Neuronal stem cell (in vitro differentiated cells): ENCODE data around the gene STXBP6.

Experiments used
- DNase-seq: peaks from one replicate; pipeline ENCODE4 v3.0.0-alpha.2; 2013; ENCODE audit warnings: low spot score
- H2AFZ ChIP-seq: one replicate; pipeline ENCODE4 v1.6.1; 2013; ENCODE audit warnings: mild to moderate bottlenecking, low read length, inconsistent platforms
- H2AK5ac ChIP-seq: 2 replicates; pipeline ENCODE4 v1.6.1; 2013; ENCODE audit warnings: low read depth, mild to moderate bottlenecking, inconsistent platforms, low read length, moderate library complexity, mixed read lengths
- H2BK120ac ChIP-seq: 2 replicates; pipeline ENCODE4 v1.6.1; 2013; ENCODE audit warnings: low read depth, mild to moderate bottlenecking, inconsistent platforms, low read length, moderate library complexity, mixed read lengths
- H2BK12ac ChIP-seq: one replicate; pipeline ENCODE4 v1.6.1; 2013; ENCODE audit warnings: low read length, inconsistent platforms
- H2BK15ac ChIP-seq: 2 replicates; pipeline ENCODE4 v1.6.1; 2013; ENCODE audit warnings: mild to moderate bottlenecking, low read length, inconsistent platforms, mixed read lengths
- H2BK5ac ChIP-seq: one replicate; pipeline ENCODE4 v1.6.1; 2013; ENCODE audit warnings: inconsistent platforms, mild to moderate bottlenecking, low read length, moderate library complexity
- H3K14ac ChIP-seq: one replicate; pipeline ENCODE4 v1.6.1; 2013; ENCODE audit warnings: low read length, inconsistent platforms
- H3K18ac ChIP-seq: 2 replicates; pipeline ENCODE4 v1.6.1; 2013; ENCODE audit warnings: low read length, inconsistent platforms
- H3K23ac ChIP-seq: 2 replicates; pipeline ENCODE4 v1.6.1; 2013; ENCODE audit warnings: low read depth, mild to moderate bottlenecking, mixed read lengths, low read length, inconsistent platforms; ENCODE audit not compliant: poor library complexity
- H3K27ac ChIP-seq: replicated peaks from 3 replicates; pipeline ENCODE4 v1.5.1; 2013; ENCODE audit warnings: low read length, inconsistent platforms
- H3K27me3 ChIP-seq, 3 experiments: 2 replicates each; pipeline ENCODE4 v1.6.1; 2013; ENCODE audit warnings: low read length in 3 of 3, mild to moderate bottlenecking in 2 of 3, inconsistent platforms in 1 of 3, low read depth in 1 of 3, mixed read lengths in 1 of 3, moderate library complexity in 1 of 3; ENCODE audit not compliant: control insufficient read depth in 3 of 3, insufficient read depth in 3 of 3
- H3K36me3 ChIP-seq, 2 donors: replicated peaks in 1 of 2; 2 replicates each; pipeline ENCODE4 v1.6.1; 2013; ENCODE audit warnings: low read length in 2 of 2; ENCODE audit not compliant: control insufficient read depth in 2 of 2, insufficient read depth in 2 of 2
- H3K4ac ChIP-seq: 2 replicates; pipeline ENCODE4 v1.6.1; 2013; ENCODE audit warnings: inconsistent platforms, mild to moderate bottlenecking, low read length, moderate library complexity
- H3K4me1 ChIP-seq, 2 donors: 1 replicate in 1 of 2; 2 replicates in 1 of 2; pipeline ENCODE4 v1.6.1; 2013; ENCODE audit warnings: low read length in 2 of 2, low read depth in 1 of 2; ENCODE audit not compliant: control insufficient read depth in 2 of 2, insufficient read depth in 1 of 2
- H3K4me2 ChIP-seq: one replicate; pipeline ENCODE4 v1.6.1; 2013; ENCODE audit warnings: mild to moderate bottlenecking, low read length, inconsistent platforms; ENCODE audit not compliant: insufficient read depth, poor library complexity, severe bottlenecking
- H3K4me3 ChIP-seq, 2 donors: 2 replicates each; pipeline ENCODE4 v1.5.1; 2013; ENCODE audit warnings: low read length in 2 of 2, mild to moderate bottlenecking in 2 of 2, inconsistent platforms in 1 of 2, moderate library complexity in 1 of 2
- H3K79me1 ChIP-seq: one replicate; pipeline ENCODE4 v1.6.1; 2013; ENCODE audit warnings: low read depth, mild to moderate bottlenecking, inconsistent platforms, low read length, moderate library complexity
- H3K9ac ChIP-seq: one replicate; pipeline ENCODE4 v1.6.1; 2013; ENCODE audit warnings: mild to moderate bottlenecking, low read depth, low read length, inconsistent platforms; ENCODE audit not compliant: poor library complexity
- H3K9me3 ChIP-seq, 2 donors: replicated peaks in 1 of 2; 2 replicates each; pipeline versions ENCODE3 to v1.6.1; 2013; ENCODE audit warnings: low read length in 2 of 2, mild to moderate bottlenecking in 2 of 2, inconsistent platforms in 1 of 2, low read depth in 1 of 2, mixed read lengths in 1 of 2, moderate library complexity in 1 of 2; ENCODE audit not compliant: control insufficient read depth in 2 of 2, insufficient read depth in 1 of 2
- H4K8ac ChIP-seq: one replicate; pipeline ENCODE4 v1.6.1; 2013; ENCODE audit warnings: low read depth, mild to moderate bottlenecking, inconsistent platforms, low read length, moderate library complexity
- H4K91ac ChIP-seq: one replicate; pipeline ENCODE4 v1.6.1; 2013; ENCODE audit warnings: low read length, low read depth, mild to moderate bottlenecking, inconsistent platforms; ENCODE audit not compliant: poor library complexity
- WGBS, 2 donors: extraction: QIAGEN DNeasy Blood & Tissue Kit; methylation state at CpG; one replicate each; pipeline ENCODE4 v1.1.7; 2013; ENCODE audit warnings: missing lambda C conversion rate in 2 of 2, mixed read lengths in 1 of 2; ENCODE audit not compliant: insufficient read length in 2 of 2, insufficient replicate concordance in 1 of 2; ENCODE audit errors: extremely low coverage in 2 of 2; 5-methylcytosine and 5-hydroxymethylcytosine counted together

STXBP6 gene

GRCh38 chr14:24816011-24816928 lies 233.7 kb downstream of the STXBP6 start:
- Histone ChIP-seq H3K18ac (no peak overlapping the region), H3K4me2 (no peak overlapping the region), H3K23ac (no peak overlapping the region), H3K79me1 (no peaks in the 10 kb centered on the region), H3K36me3 (no peaks in the 10 kb centered on the region), H2AK5ac (no peak overlapping the region), H2BK15ac (no peak overlapping the region), H3K14ac (no peak overlapping the region), H3K4ac (no peak overlapping the region), H4K91ac (no peak overlapping the region), H3K4me1 (peaks cover 0 to 5% of the 10 kb centered on the region in 2 donors), H3K27ac (no peak overlapping the region), H3K9me3 (no peaks in the 10 kb centered on the region), H2AFZ (no peak overlapping the region), H3K9ac (no peak overlapping the region), H4K8ac (no peak overlapping the region), H3K27me3 (peaks cover 0 to 45% (median 0%) of the 10 kb centered on the region in 3 experiments), H2BK120ac (no peak overlapping the region), H2BK5ac (no peak overlapping the region), H3K4me3 (no peak overlapping the region), H2BK12ac (no peak overlapping the region)
- WGBS, 2 donors = no CpG with 5 or more reads among the region's 5 CpGs
- DNase-seq = no peak

DNA sequence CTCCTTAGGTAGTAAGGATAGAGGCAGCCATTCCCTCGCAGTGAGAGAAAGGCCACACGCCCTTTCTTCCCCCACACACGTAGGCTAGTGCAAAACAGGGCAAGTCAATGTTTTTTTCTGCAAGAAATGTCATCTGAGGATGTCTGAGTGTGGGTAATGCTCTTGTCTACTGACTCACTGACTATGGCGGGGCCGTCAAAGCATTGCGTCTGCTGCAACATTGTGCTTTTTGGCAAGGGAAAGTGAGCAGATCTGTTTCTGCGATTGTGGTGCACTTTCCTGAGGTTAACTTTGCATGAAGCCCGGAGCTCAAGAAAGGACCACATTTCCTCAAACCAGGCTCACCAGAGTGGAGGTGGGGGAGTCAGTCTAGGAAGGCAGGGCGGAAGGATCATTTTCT lies 234.4 kb downstream of the STXBP6 start:
- Histone ChIP-seq H2BK15ac (no peak overlapping the region), H3K36me3 (no peaks in the 10 kb centered on the region), H3K4me2 (no peak overlapping the region), H2AFZ (no peak overlapping the region), H3K4me3 (no peak overlapping the region), H2AK5ac (no peak overlapping the region), H2BK5ac (no peak overlapping the region), H3K14ac (no peak overlapping the region), H4K91ac (no peak overlapping the region), H3K18ac (no peak overlapping the region), H3K27ac (no peak overlapping the region), H2BK120ac (no peak overlapping the region), H3K4ac (no peak overlapping the region), H3K9ac (no peak overlapping the region), H3K9me3 (no peaks in the 10 kb centered on the region), H3K4me1 (peaks cover 0 to 5% of the 10 kb centered on the region in 2 donors), H3K27me3 (peaks cover 0 to 38% (median 0%) of the 10 kb centered on the region in 3 experiments), H2BK12ac (no peak overlapping the region), H3K23ac (no peak overlapping the region), H3K79me1 (no peaks in the 10 kb centered on the region), H4K8ac (no peak overlapping the region)
- no CpG with 5 or more reads among the region's 9 CpGs for WGBS, 2 donors
- no peak for DNase-seq

DNA sequence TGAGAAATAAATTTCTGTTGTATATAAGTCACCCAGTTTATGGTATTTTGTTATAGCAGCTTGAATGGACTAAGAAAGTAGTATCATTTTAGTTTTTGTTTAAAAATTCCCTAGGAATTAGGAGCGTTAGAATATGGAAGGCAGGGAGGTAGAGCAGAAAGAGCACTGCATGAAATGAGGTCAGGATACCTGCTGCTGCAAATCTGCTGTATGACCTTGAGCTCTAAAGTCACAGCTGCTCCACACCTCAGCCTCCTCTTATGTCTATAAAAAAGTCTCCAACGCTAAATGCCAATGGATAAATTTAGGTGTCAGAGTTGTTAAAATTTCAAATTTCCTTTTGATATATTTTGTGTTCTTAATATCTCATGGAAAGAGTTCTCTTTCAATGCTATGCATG lies 235.0 kb downstream of the STXBP6 start:
- Histone ChIP-seq H3K4me1 (peaks cover 0 to 5% of the 10 kb centered on the region in 2 donors), H3K27ac (no peak overlapping the region), H3K4me3 (no peak overlapping the region), H3K4me2 (no peak overlapping the region), H4K91ac (no peak overlapping the region), H3K9me3 (no peaks in the 10 kb centered on the region), H2BK15ac (no peak overlapping the region), H3K23ac (no peak overlapping the region), H3K36me3 (no peaks in the 10 kb centered on the region), H2AK5ac (no peak overlapping the region), H2BK5ac (no peak overlapping the region), H4K8ac (no peak overlapping the region), H3K9ac (no peak overlapping the region), H2BK12ac (no peak overlapping the region), H3K79me1 (no peaks in the 10 kb centered on the region), H3K27me3 (peaks cover 0 to 39% (median 0%) of the 10 kb centered on the region in 3 experiments), H2AFZ (no peak overlapping the region), H2BK120ac (no peak overlapping the region), H3K18ac (no peak overlapping the region), H3K4ac (no peak overlapping the region), H3K14ac (no peak overlapping the region)
- DNase-seq = no peak
- no CpG with 5 or more reads among the region's 2 CpGs for WGBS, 2 donors

DNA sequence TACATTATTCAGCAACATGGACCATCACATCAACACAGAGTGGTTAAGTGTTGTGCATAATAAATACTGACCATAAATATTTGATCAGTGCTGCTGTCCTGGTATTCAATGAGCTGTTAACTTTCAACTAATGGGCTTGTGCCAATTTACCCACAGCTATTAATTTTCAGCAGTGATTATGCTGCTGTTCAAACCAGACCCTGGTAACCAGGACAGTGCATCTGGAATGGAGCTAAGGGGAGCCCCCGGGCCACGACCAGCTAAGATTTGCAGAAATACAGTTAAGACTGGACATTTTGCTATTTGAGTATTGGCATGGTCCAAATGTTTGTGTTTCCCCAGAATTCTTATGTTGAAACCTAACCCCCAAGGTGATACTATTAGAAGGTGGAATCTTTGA lies 235.6 kb downstream of the STXBP6 start:
- Histone ChIP-seq H3K14ac (no peak overlapping the region), H4K91ac (no peak overlapping the region), H3K9ac (no peak overlapping the region), H2BK12ac (no peak overlapping the region), H2BK15ac (no peak overlapping the region), H3K4ac (no peak overlapping the region), H3K36me3 (no peaks in the 10 kb centered on the region), H2AFZ (no peak overlapping the region), H3K79me1 (no peaks in the 10 kb centered on the region), H3K23ac (no peak overlapping the region), H3K4me2 (no peak overlapping the region), H3K18ac (no peak overlapping the region), H3K27me3 (peaks cover 0 to 36% (median 0%) of the 10 kb centered on the region in 3 experiments), H3K4me1 (peaks cover 0 to 5% of the 10 kb centered on the region in 2 donors), H3K4me3 (no peak overlapping the region), H2BK120ac (no peak overlapping the region), H2BK5ac (no peak overlapping the region), H2AK5ac (no peak overlapping the region), H3K27ac (no peak overlapping the region), H3K9me3 (no peaks in the 10 kb centered on the region), H4K8ac (no peak overlapping the region)
- DNase-seq = no peak
- no CpG with 5 or more reads among the region's 2 CpGs for WGBS, 2 donors
